GM19397 (cell line): ENCODE measurements around the gene PLBD2.

ENCODE experiments used
- ATAC-seq: cut with Tn5 transposase; IDR thresholded peaks from one replicate; pipeline ENCODE4 v1.9.1; 2021; ENCODE audit warnings: mild to moderate bottlenecking, moderate library complexity; ENCODE audit not compliant: unreplicated experiment

Gene PLBD2

DNA sequence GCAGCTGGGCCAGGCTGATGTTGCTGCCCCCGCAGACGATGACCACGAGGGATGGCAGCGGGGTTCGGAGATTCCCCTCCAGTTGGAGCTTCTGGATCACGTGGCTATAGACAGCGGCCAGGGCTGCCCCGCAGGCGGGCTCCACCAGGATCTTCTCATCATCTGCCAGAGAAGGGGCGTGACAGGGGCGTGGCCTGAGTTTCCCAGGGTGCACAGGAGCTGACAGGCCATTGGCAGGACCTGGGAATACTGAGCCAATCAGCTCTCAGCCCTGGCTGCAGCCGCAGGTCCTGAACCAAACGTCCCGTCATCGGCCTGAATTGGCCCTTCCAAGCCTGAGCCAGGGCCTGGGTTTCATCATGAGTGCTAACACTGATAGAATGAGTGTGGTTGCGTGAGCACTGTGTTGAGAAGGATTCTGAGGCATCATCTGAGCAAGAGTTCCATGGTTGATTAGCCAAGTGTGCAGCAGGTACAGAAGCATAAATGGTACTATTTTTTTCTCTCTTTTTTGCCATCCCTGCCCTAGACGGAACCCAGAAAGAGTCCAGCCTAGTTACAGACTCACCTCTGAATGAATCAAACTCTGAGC is 34.7 kb downstream of the PLBD2 start:
- no peak for ATAC-seq

DNA sequence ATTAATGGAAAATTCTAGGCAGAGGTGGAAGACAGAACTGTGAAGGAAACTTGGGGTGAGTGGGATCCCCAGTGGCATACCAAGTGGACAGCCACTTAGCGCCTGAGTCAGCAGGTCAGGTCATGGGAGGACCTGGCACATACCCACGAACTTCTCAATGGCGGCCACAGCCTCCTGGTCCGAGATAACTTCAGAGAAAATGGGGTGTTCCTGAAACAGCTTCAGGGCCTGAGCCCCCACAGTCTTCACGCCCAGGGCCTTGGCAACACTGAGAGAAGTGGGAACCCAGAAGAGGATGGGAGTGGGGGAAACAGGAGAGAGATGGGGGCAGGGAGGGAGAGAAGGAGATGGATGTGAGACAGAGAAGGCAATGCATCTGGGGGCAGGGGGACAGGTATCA is 35.4 kb downstream of the PLBD2 start:
- ATAC-seq: no peak

DNA sequence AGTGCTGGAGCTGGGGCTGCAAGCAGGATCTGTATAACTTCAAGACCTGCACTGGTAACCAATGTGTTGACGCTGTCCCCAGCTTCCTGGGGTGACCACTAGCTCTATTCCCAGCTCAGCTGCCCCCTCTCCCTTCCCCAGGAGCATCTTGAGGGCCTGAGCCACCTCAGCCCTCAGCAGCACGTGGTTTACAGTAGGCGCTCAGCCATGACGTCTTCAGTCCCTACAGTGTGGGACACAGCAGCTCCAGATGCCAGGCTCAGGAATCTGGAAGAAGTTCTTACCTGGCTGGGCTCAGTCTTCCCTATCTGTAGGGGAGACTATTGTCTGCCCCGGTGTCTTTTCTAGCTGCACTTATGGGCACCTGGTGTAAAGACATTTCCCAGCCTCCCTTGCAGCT is 36.7 kb downstream of the PLBD2 start:
- no peak for ATAC-seq

DNA sequence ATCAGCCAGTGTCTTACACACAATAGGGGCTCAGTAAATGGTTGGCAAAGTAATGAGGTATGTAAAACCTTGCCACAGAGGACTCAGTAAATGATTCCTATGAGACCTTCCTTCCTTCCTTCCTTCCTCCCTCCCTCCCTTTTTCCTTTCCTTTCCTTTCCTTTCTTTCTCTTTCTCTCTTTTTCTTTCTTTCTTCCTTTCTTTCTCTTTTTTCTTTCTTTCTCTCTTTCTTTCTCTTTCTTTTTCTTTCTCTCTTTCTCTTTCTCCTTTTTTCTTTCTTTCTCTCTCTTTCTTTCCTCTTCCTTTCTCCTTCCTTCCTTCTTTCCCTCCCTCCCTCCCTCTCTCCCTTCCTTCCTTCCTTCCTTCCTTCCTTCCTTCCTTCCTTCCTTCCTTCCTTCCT is 37.8 kb downstream of the PLBD2 start:
- no peak for ATAC-seq

DNA sequence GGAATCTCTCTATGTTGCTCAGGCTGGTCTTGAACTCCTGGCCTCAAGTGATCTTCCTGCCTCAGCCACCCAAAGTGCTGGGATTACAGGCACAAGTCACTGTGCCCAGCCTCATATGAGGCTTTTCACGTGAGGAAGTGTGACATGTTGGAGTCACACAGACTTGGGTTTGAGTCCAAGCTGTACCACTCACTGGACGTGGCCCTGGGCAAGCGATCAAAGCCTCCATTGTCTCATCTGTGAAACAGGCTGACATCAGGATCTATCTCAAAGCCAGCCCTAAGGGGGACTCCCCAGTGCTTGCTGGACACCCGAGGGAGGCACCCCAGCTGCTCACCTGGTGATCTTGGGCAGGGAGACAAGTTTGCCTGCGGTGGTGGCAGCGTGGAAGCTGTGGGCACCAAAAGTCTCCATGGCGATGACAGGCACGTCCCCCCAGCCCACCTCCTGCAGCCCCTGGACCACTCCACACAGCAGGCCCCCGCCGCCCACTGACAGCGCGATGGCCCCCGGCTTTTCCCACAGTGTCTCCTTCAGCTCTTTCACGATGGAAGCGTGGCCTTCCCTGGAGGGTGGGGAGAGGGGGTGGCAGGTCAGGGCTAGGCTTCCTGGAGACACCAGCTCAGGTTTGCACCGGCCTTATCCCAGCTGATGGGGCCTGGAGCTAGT is 38.6 kb downstream of the PLBD2 start:
- ATAC-seq: no peak

DNA sequence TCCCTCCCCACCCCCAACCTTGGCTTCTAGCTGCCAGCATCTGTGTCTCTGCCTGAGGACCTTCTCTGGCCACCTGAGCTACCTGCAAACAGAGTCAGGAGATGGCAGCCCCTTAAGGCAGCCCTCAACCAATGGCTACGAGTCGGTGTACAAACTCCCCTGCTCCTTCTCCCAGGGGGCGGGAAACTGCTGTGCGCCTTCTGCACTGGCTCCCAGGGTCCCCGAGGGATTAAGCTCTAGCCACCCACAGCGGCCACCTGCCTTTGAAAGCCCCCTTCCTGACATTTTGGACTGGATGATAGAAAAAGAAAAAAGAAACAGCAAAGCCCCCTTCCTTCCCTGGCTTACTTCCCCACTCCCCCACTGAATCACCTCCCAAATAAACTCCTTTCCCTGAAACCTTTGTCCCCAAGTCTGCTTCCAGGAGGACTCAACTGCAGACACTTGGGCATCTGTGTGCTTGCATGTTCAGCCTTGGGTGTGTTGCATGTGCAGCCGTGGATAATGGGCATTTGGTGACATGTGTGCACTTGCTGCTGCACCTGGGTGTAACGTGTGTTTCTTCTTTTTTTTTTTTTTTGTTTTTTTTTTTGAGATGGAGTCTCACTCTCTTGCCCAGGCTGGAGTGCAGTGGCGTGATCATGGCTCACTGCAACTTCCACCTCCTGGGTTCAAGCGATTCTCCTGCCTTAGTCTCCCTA is 39.3 kb downstream of the PLBD2 start:
- ATAC-seq: no peak

DNA sequence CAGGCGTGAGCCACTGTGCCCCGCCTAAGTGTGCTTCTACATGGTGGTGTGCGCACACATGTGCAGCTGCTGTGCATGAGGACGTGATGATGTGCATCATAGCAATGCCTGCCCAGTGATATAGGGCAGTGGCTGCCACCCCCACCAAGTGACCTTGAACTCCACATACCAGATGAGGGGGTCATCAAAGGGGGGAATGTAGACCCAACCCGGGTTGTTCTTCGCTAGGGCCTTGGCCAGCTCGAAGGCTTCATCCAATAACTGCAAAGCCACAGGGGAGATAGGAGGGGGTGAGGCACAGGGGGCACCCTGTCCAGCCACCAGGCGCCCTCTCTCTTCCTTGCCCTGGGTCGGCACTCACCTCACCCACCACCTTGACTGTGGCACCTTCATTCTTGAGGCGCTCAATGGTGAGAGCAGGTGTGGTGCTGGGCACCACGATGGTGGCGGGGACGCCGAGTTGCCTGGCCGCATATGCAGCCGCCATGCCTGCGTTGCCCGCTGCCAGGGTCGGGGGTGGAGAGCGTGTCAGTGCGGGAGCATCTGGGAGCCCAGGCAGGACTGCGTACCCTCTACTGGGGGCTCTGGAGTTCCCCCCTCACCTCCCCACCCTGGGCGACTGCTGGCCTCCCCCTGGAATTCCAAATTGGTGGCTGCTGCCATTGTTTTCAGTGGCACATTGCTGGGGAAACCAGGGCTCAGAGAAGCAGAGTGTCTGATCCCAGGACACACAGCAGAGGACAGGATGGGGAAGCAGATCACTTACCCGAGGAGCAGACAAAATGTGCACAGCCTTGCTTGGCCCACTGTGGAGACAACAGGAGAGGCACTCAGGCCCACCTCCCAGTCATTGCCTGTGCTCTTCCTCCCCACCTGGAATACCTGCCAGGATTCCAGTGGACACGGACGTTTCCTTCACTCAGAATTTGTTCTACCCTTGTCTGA is 40.2 kb downstream of the PLBD2 start:
- no peak for ATAC-seq

DNA sequence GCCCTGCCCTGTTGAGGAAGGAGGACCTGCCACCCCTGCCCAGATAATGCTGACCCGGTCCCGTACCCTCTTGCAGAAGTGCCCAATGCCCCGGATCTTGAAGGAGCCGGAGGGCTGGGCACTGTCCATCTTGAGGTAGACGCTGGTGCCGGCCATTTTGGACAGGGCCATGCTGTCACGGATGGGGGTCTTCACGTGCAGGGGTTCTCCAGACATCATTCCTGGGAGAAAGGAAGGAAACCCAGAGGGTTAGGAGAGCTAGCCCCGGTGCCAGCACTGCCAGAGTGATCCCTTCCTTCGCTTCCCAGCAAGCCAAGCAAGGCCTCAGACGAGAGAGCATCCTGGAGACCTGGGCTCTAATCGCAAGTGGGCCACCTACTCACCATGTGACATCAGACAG is 41.1 kb downstream of the PLBD2 start:
- ATAC-seq: no peak

DNA sequence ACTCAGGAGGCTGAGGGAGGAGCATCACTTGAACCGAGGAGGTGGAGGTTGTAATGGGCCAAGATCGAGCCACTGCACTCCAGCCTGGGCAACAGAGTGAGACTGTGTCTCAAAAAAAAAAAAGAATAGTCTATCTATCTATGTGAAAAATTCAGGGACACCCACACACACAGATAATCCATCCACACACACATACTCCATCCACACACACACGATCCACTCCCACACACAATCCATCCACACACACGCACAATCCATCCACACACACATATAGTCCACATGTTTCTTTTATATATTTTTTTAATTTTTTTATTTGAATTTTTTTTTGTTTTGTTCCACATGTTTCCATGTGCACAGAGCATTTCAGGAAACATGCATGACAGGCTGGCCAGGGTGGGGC is 42.0 kb downstream of the PLBD2 start:
- no peak for ATAC-seq

DNA sequence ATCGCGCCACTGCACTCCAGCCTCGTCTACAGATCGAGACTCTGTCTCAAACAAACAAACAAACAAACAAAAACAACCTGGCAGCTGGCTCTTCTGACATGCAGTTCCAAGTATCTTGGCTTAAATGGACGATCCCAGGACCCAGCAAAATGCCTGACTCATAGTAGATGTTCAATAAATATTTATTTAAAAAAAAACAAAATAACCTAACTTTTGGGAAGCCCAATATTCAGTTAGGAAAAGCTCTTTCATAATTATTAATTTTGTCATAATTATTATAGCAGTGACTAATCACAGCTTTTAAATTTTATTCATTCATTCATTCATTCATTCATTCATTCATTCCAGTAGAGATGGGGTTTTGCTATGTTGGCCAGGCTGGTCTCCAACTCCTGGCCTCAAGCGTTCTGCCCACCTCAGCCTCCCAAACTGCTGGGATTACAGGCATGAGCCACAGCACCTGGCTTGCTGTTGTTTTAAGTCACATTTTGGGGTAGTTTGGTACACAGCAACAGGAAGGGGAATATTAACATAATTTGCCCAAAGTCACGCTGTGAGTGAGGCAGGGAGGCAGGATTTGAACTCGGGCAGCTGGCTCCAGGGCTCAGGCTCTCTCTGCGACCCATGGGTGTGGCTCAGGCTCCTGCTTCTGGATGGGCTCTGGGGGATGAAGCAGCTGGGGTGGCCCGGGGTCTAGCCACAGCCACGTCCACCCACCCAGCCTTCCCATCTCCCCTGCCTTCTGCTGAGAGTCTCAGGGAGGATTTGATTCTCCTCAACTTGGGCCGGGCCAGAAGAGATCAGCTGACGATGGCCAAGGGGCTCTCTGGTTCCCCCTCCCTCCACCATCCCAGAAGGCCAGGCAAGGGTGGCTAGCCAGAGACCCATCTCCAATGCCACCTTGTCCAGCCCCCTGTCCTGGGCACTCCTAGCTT is 42.9 kb downstream of the PLBD2 start:
- no peak for ATAC-seq

DNA sequence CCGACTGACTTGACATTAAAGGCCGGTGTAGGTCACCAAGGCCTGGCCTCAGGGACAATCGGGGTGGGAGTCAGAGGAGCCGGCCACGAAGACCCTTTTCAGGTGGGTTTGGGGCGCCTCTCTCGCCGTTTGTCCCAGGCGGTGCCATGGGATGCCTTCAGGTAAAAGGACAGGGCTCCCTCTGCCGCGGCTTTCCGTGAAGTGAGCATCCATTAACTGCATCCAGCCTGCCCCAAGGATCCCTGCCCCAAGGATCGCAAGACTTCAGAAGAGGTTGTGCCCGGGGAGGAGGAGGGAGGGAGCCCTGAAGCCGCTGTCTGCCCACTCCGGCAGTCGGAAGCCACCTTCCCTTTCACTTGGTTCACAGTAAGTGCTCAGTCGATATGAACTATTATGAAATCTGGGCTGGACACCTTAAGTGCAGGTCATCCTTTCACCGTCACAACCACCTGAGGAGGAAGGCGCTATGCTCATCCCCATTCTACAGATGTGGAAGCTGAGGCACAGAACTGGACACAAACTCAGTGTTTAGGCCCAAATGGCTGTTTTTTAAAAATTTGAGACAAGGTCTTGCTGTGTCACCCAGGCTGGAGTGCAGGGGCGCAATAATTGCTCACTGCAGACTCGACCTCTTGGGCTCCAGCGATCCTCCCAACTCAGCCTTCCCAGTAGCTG is 44.3 kb downstream of the PLBD2 start:
- ATAC-seq: no peak

DNA sequence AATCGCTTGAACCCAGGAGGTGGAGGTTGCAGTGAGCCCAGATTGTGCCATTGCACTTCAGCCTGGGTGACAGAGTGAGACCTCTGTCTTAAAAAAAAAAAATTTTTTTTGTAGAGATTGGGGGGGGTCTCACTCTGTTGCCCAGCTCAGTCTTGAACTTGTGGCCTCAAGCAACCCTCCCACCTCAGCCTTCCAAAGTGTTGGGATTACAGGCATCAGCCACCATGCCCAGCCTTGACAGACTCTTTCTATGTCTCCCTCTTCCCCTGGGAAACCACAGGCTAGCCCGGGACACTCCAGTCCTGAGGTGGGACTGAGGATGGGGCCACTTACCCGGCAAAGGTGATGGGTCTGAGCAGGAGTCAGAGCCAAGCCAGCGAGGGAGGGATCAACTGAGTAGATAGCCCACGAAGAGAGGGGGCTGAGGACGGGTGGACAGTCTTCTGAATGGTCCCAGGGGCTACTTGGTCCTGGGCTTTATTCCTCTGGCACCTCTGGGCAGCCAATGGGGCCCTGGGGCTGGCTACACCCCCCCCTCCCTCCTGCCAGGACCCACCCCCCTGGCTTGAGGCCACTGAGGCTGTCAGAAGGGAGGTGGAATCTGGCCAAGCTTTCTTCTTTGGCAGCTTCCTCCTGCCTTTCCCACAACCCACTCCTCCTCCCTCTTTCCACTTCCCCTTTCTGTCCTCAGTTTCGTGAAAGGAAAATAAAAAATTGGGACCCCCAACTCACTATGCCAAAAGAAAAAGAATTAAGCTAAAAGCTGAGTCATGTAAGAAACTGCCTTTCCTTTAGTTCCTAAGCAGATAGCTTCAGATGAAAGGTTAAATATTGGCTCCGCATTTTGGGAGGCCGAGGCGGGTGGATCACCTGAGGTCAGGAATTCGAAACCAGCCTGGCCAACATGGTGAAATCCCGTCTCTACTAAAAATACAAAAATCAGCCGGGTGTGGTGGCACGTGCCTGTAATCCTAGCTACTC is 45.3 kb downstream of the PLBD2 start, which contains the start of gene SDS:
TSS of gene SDS (minus strand) at position 453 of the 981 bp plus-strand sequence. CDS start 4,179 bp downstream, outside the sequence.
- ATAC-seq: no peak

DNA sequence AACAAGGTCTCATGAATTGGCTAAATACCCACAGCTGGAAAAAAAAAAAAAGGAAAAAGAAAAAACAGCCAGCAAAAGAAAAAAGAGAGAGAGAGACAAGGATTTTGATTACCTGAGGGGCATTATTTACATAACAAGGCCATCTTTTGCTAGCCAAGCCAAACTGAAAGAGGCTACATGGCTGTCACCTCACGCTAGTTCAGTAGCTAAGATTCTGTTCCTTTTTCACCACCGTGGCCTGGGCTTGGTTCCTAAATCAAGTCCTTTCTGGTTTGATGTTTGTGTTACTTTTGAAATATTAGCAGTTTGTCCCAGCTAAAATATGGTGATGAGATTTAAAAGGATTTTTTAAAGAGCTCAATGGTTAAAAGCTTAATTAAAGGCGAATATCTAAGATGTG is 47.3 kb downstream of the PLBD2 start:
- ATAC-seq: no peak

DNA sequence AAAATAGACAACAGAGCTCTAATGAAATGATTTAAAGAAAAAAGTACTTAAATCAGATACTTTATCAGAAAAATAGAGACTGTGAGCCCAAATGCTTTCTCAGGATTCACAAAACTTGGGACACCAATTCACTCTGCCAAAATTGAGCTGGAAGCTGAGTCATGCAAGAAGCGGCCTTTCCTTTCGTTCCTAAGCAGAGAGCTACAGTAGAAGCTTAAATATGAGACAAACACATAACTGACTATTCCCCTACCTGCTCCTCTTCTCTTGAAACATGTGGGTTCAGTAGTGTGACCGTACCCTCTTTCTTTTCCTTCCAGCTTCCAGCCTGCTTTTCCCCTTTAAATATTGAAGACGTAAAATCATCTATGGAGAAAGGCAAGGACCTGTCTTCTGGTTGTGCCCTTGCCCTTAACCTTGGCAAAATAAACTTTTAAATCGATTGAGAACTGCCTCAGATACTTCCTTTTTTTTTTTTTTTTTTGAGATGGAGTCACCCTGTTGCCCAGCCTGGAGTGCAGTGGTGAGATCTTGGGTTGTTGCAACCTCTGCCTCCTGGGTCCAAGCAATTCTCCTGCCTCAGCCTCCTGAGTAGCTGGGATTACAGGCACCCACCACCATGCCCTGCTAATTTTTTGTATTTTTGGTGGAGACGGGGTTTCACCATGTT is 49.7 kb downstream of the PLBD2 start:
- no peak for ATAC-seq

DNA sequence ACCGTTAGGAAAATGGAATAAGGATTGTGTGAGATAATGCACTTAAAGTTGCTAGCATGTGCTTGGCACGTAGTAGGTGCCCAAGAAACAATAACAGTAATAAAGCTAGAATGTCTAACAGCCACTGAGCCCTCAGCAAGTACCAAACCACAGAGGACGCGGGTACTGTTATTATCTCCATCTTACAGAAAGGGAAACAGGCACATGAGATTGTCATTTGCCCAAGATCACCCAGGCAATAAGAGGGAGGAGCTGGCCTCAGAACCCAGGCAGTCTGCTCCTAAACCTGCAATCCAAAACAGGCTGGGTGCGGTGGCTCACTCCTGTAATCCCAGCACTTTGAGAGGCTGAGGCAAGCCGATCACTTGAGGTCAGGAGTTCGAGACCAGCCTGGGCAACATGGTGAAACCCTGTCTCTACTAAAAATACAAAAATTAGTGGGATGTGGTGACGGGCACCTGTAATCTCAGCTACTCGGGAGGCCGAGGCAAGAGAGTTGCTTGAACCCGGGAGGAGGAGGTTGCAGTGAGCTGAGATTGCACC is 50.4 kb downstream of the PLBD2 start:
- ATAC-seq: no peak

DNA sequence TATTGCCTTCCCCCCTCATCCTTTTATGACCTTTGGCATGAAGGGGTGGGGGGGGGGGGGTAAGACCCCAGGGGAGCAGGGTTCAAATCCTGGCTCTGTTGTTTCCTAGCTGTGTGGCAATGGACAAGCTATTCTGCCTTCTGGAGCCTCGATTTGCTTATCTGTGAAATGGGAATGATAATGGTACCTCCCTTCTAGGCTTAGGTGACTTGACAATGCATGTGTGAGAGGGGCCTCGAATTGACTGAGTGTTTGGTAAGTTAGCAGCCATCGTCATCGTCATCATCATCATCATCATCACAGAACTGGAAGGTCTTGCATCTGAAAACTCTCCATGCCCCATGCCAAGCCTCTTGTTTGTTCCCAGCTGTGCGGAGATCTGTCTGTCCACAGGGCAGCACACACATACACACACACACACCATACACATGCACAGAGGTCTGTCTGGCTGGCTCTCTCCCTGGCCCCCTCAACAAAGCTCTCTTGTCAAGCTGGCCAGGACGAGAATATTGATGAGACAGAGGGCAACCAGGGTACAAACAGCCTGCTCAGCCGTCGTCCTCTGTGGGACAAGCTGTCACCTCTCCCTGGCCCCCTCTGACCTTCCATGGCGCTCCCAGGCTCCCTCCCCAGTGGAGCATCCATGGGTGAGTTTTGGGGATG is 51.2 kb downstream of the PLBD2 start:
- ATAC-seq: no peak

DNA sequence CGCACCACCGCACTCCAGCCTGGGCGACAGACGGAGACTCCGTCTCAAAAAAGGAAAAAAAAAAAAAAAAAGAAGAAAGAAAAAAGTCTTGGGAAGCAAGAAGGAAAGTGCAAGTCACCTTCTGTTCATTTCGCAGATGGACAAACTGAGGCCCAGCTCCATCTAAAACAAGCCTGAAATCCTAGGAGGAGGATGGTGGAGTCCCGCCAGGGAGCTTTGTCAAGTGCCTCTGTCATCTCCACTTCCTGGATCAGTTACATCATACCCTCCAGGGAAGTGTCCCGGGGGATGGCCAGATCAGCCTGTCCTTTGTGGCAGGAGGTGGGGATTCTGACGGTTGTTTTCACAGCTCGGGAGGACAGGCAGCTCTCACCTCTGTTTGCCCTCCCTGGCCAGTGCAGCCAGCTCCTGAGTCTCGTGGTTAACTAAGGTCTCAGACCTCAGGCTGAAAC is 55.1 kb downstream of the PLBD2 start:
- no peak for ATAC-seq
